Lower leg skin (tissue), 3 donors: Measurements from ENCODE around the gene ZNF385A.

Experiments
- POLR2A ChIP-seq, 2 donors: fragments of 450-650 bp; IDR thresholded peaks; one replicate each; pipeline ENCODE4 v1.6.1; 2016 to 2017; ENCODE audit warnings: antibody characterized with exemption in 2 of 2, mild to moderate bottlenecking in 1 of 2, moderate library complexity in 1 of 2
- TF ChIP-seq, protein P1 (sequence below), 3 donors: fragments of 450-650 bp; IDR thresholded peaks; one replicate each; pipeline ENCODE4 v1.5.1; 2016; ENCODE audit warnings: antibody characterized with exemption in 3 of 3, mild to moderate bottlenecking in 3 of 3, moderate library complexity in 2 of 3

- TF ChIP-seq, protein P1, sequence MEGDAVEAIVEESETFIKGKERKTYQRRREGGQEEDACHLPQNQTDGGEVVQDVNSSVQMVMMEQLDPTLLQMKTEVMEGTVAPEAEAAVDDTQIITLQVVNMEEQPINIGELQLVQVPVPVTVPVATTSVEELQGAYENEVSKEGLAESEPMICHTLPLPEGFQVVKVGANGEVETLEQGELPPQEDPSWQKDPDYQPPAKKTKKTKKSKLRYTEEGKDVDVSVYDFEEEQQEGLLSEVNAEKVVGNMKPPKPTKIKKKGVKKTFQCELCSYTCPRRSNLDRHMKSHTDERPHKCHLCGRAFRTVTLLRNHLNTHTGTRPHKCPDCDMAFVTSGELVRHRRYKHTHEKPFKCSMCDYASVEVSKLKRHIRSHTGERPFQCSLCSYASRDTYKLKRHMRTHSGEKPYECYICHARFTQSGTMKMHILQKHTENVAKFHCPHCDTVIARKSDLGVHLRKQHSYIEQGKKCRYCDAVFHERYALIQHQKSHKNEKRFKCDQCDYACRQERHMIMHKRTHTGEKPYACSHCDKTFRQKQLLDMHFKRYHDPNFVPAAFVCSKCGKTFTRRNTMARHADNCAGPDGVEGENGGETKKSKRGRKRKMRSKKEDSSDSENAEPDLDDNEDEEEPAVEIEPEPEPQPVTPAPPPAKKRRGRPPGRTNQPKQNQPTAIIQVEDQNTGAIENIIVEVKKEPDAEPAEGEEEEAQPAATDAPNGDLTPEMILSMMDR (IDR thresholded peaks at IDR 0.05) = no peak
- TF ChIP-seq POLR2A (IDR thresholded peaks at IDR 0.05) = no peak
These were observed 5.6 kb downstream of the ZNF385A start for GRCh38 chr12:54378796-54379397.
